WTC11 (cell line): ENCODE data around the gene ARL15.

ENCODE experiments used
- CBFB ChIP-seq: sonication (generic); formaldehyde crosslinking; IDR thresholded peaks from 2 replicates; pipeline ENCODE4 v1.8.1; 2022; ENCODE audit warnings: mild to moderate bottlenecking, low read depth, missing genetic modification reagents
- CTCF ChIP-seq: fragments of 200-600 bp; IDR thresholded peaks from 2 replicates; pipeline ENCODE4 v1.8.0; 2022; ENCODE audit warnings: antibody characterized with exemption
- HMGXB4 ChIP-seq: sonication (generic); formaldehyde crosslinking; IDR thresholded peaks from 2 replicates; pipeline ENCODE4 v1.8.1; 2023; ENCODE audit warnings: mild to moderate bottlenecking, moderate library complexity, missing genetic modification reagents
- RELA ChIP-seq: sonication (generic); formaldehyde crosslinking; IDR thresholded peaks from 2 replicates; pipeline ENCODE4 v1.8.1; 2022; ENCODE audit warnings: missing genetic modification reagents, mild to moderate bottlenecking, borderline replicate concordance
- TF ChIP-seq, protein P1 (sequence below): sonication (generic); formaldehyde crosslinking; IDR thresholded peaks from 2 replicates; pipeline ENCODE4 v1.8.1; 2022; ENCODE audit warnings: mild to moderate bottlenecking, moderate library complexity, missing genetic modification reagents
- TF ChIP-seq, protein P2 (sequence below): sonication (generic); formaldehyde crosslinking; IDR thresholded peaks from 2 replicates; pipeline ENCODE4 v1.8.0; 2022; ENCODE audit warnings: mild to moderate bottlenecking, missing genetic modification reagents
- TF ChIP-seq, protein P3 (sequence below): sonication (generic); formaldehyde crosslinking; IDR thresholded peaks from 2 replicates; pipeline ENCODE4 v1.8.1; 2022; ENCODE audit warnings: mild to moderate bottlenecking, missing genetic modification reagents, moderate library complexity, borderline replicate concordance

- TF ChIP-seq, protein P1, sequence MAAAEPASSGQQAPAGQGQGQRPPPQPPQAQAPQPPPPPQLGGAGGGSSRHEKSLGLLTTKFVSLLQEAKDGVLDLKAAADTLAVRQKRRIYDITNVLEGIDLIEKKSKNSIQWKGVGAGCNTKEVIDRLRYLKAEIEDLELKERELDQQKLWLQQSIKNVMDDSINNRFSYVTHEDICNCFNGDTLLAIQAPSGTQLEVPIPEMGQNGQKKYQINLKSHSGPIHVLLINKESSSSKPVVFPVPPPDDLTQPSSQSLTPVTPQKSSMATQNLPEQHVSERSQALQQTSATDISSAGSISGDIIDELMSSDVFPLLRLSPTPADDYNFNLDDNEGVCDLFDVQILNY (CRISPR knock-in tag): no peak
- no peak for TF ChIP-seq CTCF
- TF ChIP-seq, protein P2, sequence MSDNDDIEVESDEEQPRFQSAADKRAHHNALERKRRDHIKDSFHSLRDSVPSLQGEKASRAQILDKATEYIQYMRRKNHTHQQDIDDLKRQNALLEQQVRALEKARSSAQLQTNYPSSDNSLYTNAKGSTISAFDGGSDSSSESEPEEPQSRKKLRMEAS (CRISPR knock-in tag): no peak
- no peak for TF ChIP-seq RELA (CRISPR knock-in tag)
- no peak for TF ChIP-seq CBFB (CRISPR knock-in tag)
- TF ChIP-seq, protein P3, sequence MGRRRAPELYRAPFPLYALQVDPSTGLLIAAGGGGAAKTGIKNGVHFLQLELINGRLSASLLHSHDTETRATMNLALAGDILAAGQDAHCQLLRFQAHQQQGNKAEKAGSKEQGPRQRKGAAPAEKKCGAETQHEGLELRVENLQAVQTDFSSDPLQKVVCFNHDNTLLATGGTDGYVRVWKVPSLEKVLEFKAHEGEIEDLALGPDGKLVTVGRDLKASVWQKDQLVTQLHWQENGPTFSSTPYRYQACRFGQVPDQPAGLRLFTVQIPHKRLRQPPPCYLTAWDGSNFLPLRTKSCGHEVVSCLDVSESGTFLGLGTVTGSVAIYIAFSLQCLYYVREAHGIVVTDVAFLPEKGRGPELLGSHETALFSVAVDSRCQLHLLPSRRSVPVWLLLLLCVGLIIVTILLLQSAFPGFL (CRISPR knock-in tag): no peak
- TF ChIP-seq HMGXB4 (CRISPR knock-in tag): no peak
Measured at GRCh38 chr5:53930457-53930856, 379.9 kb downstream of the ARL15 start.
